ENCODE measurements around the gene ARNT2. TPM values are rescaled to one million over a fixed set of nuclear protein-coding genes. Genes with fewer than 3 reads are reported as not detected.

The ARNT2 gene
- total and polyA plus RNA-seq, 10 of the 15 experiments (the other 5 are each of a cell fraction or from before 2014, with no cell fraction given) = 0.07 to 0.49 (median 0.09) TPM; not detected in 6

- no peak for TF ChIP-seq CTCF (IDR thresholded peaks at IDR 0.05 in 2 of 3, conservative IDR thresholded peaks at IDR 0.05 in 1 of 3; ENCODE audit: control insufficient read depth in 2 of 3, extremely low read depth in 1 of 3, insufficient read depth in 1 of 3, low read depth in 3 of 3, low read length in 3 of 3)
- TF ChIP-seq ZBTB40 (IDR thresholded peaks at IDR 0.05; ENCODE audit: borderline replicate concordance) = no peak
- TF ChIP-seq NBN (IDR thresholded peaks at IDR 0.05) = no peak
- TF ChIP-seq RBBP5 (conservative IDR thresholded peaks at IDR 0.05) = no peak
Observed at GRCh38 chr15:80452166-80452565, 48.0 kb downstream of the ARNT2 start (continued).

- RAD21 ChIA-PET (ENCODE audit: unreplicated experiment) = interaction anchor here (1.5 to 5.4 kb wide), 4 partner anchors 140 to 811 kb away, joined by 3 to 49 read pairs (median 12); no protein-coding TSS in a partner anchor
- ATAC-seq (no peak), DNase-seq (ENCODE audit: low read depth, low spot score) (no peak), FAIRE-seq (no peak)
- Histone ChIP-seq H3K27me3 (replicated peaks in 1 of 2; ENCODE audit: control insufficient read depth in 2 of 2, insufficient read depth in 2 of 2, low read length in 1 of 2) (no peaks in the 10 kb centered on the region; a peak in 3 of 4 replicates), H3K4me3 (no peak overlapping the region), H4K20me1 (ENCODE audit: control insufficient read depth, insufficient read depth) (no peaks in the 10 kb centered on the region), H3K9ac (ENCODE audit: control insufficient read depth, insufficient read depth, low read length) (no peak overlapping the region), H2AFZ (ENCODE audit: control insufficient read depth, low read depth, low read length) (no peak overlapping the region), H3K4me2 (ENCODE audit: control insufficient read depth, insufficient read depth) (no peak overlapping the region), H3K9me3 (replicated peaks; ENCODE audit: control insufficient read depth, insufficient read depth, low read length) (no peaks in the 10 kb centered on the region), H3K4me1 (ENCODE audit: control insufficient read depth, insufficient read depth, low read length) (no peaks in the 10 kb centered on the region), H3K36me3 (ENCODE audit: control insufficient read depth in 2 of 2, insufficient read depth in 2 of 2, low read length in 1 of 2) (no peaks in the 10 kb centered on the region), H3K79me2 (ENCODE audit: control insufficient read depth, insufficient read depth, low read length) (no peaks in the 10 kb centered on the region), H3K27ac (ENCODE audit: control insufficient read depth, insufficient read depth) (no peak overlapping the region)
- BruUV-seq (replicated peaks) = no TSS peak
- in situ Hi-C loops (cut with MboI) (loop anchor here (5.0 to 10.0 kb wide), 4 partner anchors 322 to 810 kb away; partner anchors contain the start of gene CEMIP), intact Hi-C loops (cut with micrococcal nuclease; ENCODE audit: unreplicated experiment) (loop anchor here (5.0 kb wide), 2 partner anchors 112 to 812 kb away; no protein-coding TSS in a partner anchor)
- SMC1A ChIA-PET (ENCODE audit: uncharacterized antibody, unreplicated experiment) = interaction anchor here (4.3 to 4.6 kb wide), 2 partner anchors 321 to 514 kb away, joined by 18 to 44 read pairs; no protein-coding TSS in a partner anchor
- POLR2A ChIA-PET = no interaction called here
- TF ChIP-seq SRF (IDR thresholded peaks at IDR 0.05; ENCODE audit: low read depth in 2 of 2, low read length in 2 of 2) = no peak
- 31% methylated on average over 6 of the region's 6 CpGs for WGBS (ENCODE audit: insufficient coverage, insufficient replicate concordance, low lambda C conversion rate, missing lambda C conversion rate)
- CTCF ChIA-PET = interaction anchor here (0.7 to 7.5 kb wide), 11 partner anchors 17 to 911 kb away, joined by 3 to 130 read pairs (median 7); partner anchors contain the start of gene CEMIP
Observed at GRCh38 chr15:80455051-80455648, 51.0 kb downstream of the ARNT2 start.

Measured in GM12878 (cell line).